ENCODE results near the gene GRB10.

Gene GRB10

DNA sequence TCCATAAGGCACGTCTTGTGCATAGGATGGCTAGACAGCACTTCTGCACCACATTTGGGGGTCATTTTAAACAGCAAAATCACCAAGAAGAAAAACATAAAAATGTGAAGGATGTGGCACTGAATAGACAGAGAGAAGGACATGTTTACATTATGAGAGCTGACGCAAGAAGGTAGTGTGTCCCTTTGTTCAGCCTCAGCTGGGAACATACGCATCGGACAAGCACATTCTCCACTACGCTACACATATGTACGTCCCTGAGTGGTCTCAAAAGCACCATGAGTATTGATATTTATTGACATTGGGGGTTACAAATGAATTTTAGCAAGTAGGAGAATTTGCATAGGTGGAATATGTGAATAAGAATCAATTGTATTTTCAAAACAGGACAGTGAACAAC is 237.7 kb downstream of the GRB10 start:
- DNase-seq (ENCODE audit: low read depth), result no peak

GRCh38 chr7:50543776-50544442 is 238.8 kb downstream of the GRB10 start:
- no peak for DNase-seq (ENCODE audit: low read depth)

DNA sequence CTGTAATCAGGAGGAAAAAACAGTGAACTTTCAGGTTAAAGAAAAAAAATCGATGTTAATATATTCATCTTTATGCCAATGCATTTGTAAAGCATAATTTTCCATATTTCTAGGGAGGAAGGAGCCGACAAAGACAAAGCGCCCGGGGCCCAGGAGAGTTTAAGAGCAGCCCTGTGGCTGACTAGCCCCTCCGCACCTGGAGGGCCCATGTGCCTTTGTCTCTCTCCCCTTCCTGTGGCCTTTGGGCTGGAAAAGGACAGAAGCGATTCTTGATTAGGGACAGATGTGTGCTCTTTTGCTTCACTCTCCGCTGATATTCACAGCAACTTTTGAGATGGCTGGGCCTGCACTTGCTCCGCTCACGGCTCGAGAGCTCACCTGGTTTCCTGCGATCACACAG is 240.6 kb downstream of the GRB10 start:
- DNase-seq (ENCODE audit: low read depth), result no peak

GRCh38 chr7:50540785-50541579 is 241.7 kb downstream of the GRB10 start:
- DNase-seq (ENCODE audit: low read depth), result no peak

Data from T-helper 22 cell (primary cell).